ENCODE results near the gene DFFB.
A peak's percentile ranks its signal among the peaks of the same experiment; 100 is the strongest.

The DFFB gene

GRCh38 chr1:3858231-3858981 is 1.1 kb downstream of the DFFB start:
- TF ChIP-seq TAF1 (IDR thresholded peaks at IDR 0.05; ENCODE audit: low read depth) (no peak), REST (IDR thresholded peaks at IDR 0.05; ENCODE audit: low read depth) (no peak), CREB1 (IDR thresholded peaks at IDR 0.05; ENCODE audit: low read depth) (no peak), RAD21 (IDR thresholded peaks at IDR 0.05; ENCODE audit: low read depth) (peak; percentile 19; the same call in 1 of the 2 replicates), TEAD4 (IDR thresholded peaks at IDR 0.05) (no peak), NFIC (IDR thresholded peaks at IDR 0.05) (peak; percentile 48), YY1 (IDR thresholded peaks at IDR 0.05; ENCODE audit: low read depth) (no peak), EP300 (IDR thresholded peaks at IDR 0.05; ENCODE audit: borderline replicate concordance) (no peak), MAX (IDR thresholded peaks at IDR 0.05) (peak; percentile 97), CEBPB (IDR thresholded peaks at IDR 0.05) (no peak), FOXM1 (IDR thresholded peaks at IDR 0.05; ENCODE audit: borderline replicate concordance, low read depth) (no peak), USF1 (IDR thresholded peaks at IDR 0.05) (peak; percentile 63; the same call in 1 of the 2 replicates), TCF12 (IDR thresholded peaks at IDR 0.05; ENCODE audit: low read depth) (no peak), EGR1 (IDR thresholded peaks at IDR 0.05) (no peak), ZBTB7A (IDR thresholded peaks at IDR 0.05; ENCODE audit: low read depth) (no peak)

- TF ChIP-seq EGR1 (IDR thresholded peaks at IDR 0.05) = no peak
- no peak for TF ChIP-seq NFIC (IDR thresholded peaks at IDR 0.05)
- no peak for TF ChIP-seq CEBPB (IDR thresholded peaks at IDR 0.05)
- TF ChIP-seq TAF1 (IDR thresholded peaks at IDR 0.05; ENCODE audit: low read depth) = no peak
- TF ChIP-seq REST (IDR thresholded peaks at IDR 0.05; ENCODE audit: low read depth) = no peak
- no peak for TF ChIP-seq YY1 (IDR thresholded peaks at IDR 0.05; ENCODE audit: low read depth)
- TF ChIP-seq USF1 (IDR thresholded peaks at IDR 0.05) = no peak
- TF ChIP-seq TEAD4 (IDR thresholded peaks at IDR 0.05) = no peak
- TF ChIP-seq EP300 (IDR thresholded peaks at IDR 0.05; ENCODE audit: borderline replicate concordance) = no peak
- TF ChIP-seq ZBTB7A (IDR thresholded peaks at IDR 0.05; ENCODE audit: low read depth) = no peak
- TF ChIP-seq TCF12 (IDR thresholded peaks at IDR 0.05; ENCODE audit: low read depth) = no peak
- no peak for TF ChIP-seq FOXM1 (IDR thresholded peaks at IDR 0.05; ENCODE audit: borderline replicate concordance, low read depth)
- TF ChIP-seq MAX (IDR thresholded peaks at IDR 0.05) = no peak
- TF ChIP-seq CREB1 (IDR thresholded peaks at IDR 0.05; ENCODE audit: low read depth) = no peak
- TF ChIP-seq RAD21 (IDR thresholded peaks at IDR 0.05; ENCODE audit: low read depth) = no peak
Observed at GRCh38 chr1:3863231-3863935, 6.1 kb downstream of the DFFB start.

GRCh38 chr1:3864884-3865283 is 7.6 kb downstream of the DFFB start:
- TF ChIP-seq FOXM1 (IDR thresholded peaks at IDR 0.05; ENCODE audit: borderline replicate concordance, low read depth) (no peak), REST (IDR thresholded peaks at IDR 0.05; ENCODE audit: low read depth) (no peak), TAF1 (IDR thresholded peaks at IDR 0.05; ENCODE audit: low read depth) (no peak), MAX (IDR thresholded peaks at IDR 0.05) (no peak)
